GM19099 (cell line): ENCODE data around the gene PIP4K2A.

Source experiments
- POLR2A ChIP-seq: IDR thresholded peaks from 3 replicates; pipeline ENCODE4 v1.6.1; 2011; ENCODE audit warnings: low read depth; ENCODE audit not compliant: insufficient read length; ENCODE audit errors: extremely low read depth

Gene PIP4K2A

GRCh38 chr10:22630234-22631174 is 83.9 kb downstream of the PIP4K2A start:
- no peak for TF ChIP-seq POLR2A

DNA sequence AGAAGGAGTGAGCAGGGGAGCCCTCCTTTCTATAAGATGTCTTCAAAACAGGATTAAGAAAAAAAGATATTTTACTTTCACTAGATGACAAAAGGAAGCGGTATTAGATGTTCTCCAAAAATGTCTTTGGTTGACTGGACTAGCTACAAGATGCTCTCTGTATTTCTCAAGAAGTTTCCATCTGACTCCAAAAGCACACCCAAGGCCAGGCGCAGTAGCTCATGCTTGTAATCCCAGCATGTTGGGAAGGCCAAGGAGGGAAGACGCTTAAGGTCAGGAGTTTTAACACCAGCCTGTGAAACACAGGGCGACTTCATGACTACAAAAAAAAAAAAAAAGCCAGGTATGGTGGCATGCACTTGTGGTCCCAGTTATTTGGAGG is 84.5 kb downstream of the PIP4K2A start:
- no peak for TF ChIP-seq POLR2A

- no peak for TF ChIP-seq POLR2A
Measured at GRCh38 chr10:22629126-22629525, 85.3 kb downstream of the PIP4K2A start.

DNA sequence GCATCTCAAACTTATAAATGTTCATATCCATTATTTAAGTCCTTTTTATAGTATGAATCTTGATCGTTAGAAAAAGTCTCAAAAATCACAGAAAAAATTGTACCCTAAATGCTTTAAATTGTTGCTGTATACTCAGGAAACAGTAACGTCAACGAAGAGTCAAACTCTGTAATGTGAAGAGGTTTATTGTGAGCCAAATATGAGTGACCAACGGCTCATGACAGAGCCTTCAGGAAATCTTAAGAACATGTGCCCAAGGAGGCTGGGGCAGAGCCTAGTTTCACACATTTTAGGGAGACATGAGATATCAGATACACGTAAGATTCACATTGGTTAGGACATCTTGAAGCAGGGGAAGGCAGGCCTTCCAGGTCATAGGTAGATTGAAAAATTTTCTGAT is 86.1 kb downstream of the PIP4K2A start:
- no peak for TF ChIP-seq POLR2A

GRCh38 chr10:22626784-22627183 is 87.6 kb downstream of the PIP4K2A start:
- no peak for TF ChIP-seq POLR2A

- TF ChIP-seq POLR2A = no peak
Measured at GRCh38 chr10:22625516-22626290, 88.7 kb downstream of the PIP4K2A start.

GRCh38 chr10:22624287-22624738 is 90.1 kb downstream of the PIP4K2A start:
- TF ChIP-seq POLR2A = no peak

- no peak for TF ChIP-seq POLR2A
Measured at GRCh38 chr10:22623633-22624253, 90.6 kb downstream of the PIP4K2A start.

- TF ChIP-seq POLR2A = no peak
Measured at GRCh38 chr10:22622242-22622806, 92.1 kb downstream of the PIP4K2A start.

DNA sequence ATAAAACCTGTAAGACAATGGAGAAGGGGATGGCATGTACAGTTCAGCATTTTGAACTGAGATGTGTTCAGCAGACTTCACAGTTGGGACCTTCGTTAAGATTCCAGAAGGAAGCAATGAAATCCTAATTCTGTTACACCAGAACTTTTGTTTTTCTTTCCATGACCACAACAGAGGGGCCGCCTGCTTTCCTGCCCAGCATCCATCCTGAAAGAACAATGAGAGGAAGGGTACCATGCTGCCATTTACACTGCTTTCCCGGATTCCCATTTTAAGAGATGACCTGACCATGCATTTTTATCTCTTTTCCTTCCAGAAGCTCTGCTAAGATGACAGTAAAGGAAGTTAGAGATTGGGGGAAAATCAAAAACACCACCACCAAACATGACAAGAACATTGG is 92.7 kb downstream of the PIP4K2A start:
- no peak for TF ChIP-seq POLR2A

GRCh38 chr10:22620929-22621328 is 93.4 kb downstream of the PIP4K2A start:
- TF ChIP-seq POLR2A = no peak

DNA sequence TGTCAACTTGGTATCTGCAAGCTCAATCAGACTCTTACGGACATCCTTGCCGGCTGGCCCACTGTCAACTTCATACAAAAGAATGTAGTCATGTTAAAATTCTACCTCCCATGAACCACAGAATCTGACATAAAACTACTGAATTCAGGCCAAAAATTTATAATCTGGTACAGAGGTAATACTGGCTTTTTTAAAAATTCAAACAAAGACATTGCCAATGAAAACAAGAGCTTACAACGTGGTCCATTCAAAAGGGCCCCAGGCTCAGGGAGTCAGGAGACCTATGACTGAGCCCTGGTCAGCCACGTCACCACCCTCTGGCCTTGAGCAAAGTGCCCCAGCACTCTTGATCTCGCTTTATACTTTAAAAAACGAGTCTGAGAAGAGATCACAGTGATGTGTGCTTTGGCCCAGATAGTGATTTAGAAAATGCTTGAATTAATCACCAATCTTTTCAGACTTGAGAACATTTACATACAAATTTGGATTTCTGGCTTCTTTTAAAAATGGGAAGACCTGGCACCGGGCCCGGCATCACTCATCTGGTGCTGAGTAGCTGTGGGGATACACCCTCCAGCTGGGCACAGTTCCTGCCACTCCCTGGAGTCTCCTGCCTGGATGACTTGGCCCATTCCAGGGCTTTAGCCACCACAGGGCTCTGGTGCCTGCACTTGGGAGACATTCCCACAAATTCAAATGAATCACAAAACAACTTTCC is 94.1 kb downstream of the PIP4K2A start:
- no peak for TF ChIP-seq POLR2A

- TF ChIP-seq POLR2A = no peak
Measured at GRCh38 chr10:22619101-22619500, 95.3 kb downstream of the PIP4K2A start.

GRCh38 chr10:22618078-22618785 is 96.1 kb downstream of the PIP4K2A start:
- TF ChIP-seq POLR2A = no peak

DNA sequence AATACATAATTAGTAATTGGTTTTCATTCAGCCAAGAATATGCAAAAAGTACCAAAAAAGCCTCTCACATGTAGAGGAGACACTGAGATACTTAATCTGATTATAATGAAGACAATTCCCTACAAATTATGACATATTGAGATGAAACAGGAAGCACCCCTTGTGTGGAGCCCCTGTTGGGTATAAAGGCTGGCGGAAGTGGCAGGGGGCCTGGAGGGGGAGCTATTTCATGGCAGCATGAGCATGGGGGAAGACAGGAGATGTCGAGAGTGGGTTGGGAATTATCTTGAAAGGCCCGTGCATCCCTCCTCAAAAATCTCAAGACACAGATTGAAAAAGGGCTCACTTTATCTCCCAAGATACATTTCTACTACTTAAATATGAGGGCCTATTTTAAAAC is 96.9 kb downstream of the PIP4K2A start:
- no peak for TF ChIP-seq POLR2A

GRCh38 chr10:22617051-22617450 is 97.3 kb downstream of the PIP4K2A start:
- no peak for TF ChIP-seq POLR2A
